ENCODE results near the gene CACNA1B. TPM values are rescaled to one million over a fixed set of nuclear protein-coding genes. Genes with fewer than 3 reads are reported as not detected.
A peak's percentile ranks its signal among the peaks of the same experiment; 100 is the strongest.

CACNA1B gene
- polyA plus RNA-seq, 1 of the 3 experiments (the other 2 are of a cell fraction), result 0.03 TPM

GRCh38 chr9:138050472-138051330 is 173.1 kb downstream of the CACNA1B start:
- TF ChIP-seq GATA2 (CRISPR knock-in tag; IDR thresholded peaks at IDR 0.05) (no peak), RXRA (IDR thresholded peaks at IDR 0.05; ENCODE audit: borderline replicate concordance, low read depth) (no peak), FOXM1 (IDR thresholded peaks at IDR 0.05; ENCODE audit: low read depth) (no peak), TAF1 (IDR thresholded peaks at IDR 0.05; ENCODE audit: borderline replicate concordance, low read depth, low read length) (no peak), TCF12 (IDR thresholded peaks at IDR 0.05) (no peak), CHD2 (IDR thresholded peaks at IDR 0.05; ENCODE audit: low read length, partially characterized antibody) (no peak), FOXJ3 (CRISPR knock-in tag; IDR thresholded peaks at IDR 0.05) (no peak), REST (IDR thresholded peaks at IDR 0.05; ENCODE audit: low read depth, low read length) (no peak), JUND (IDR thresholded peaks at IDR 0.05) (no peak), GABPA (IDR thresholded peaks at IDR 0.05; ENCODE audit: low read depth) (no peak), EP300 (IDR thresholded peaks at IDR 0.05; ENCODE audit: borderline replicate concordance in 1 of 2, low read depth in 1 of 2, low read length in 1 of 2) (no peak), POLR2AphosphoS5 (IDR thresholded peaks at IDR 0.05; ENCODE audit: low read depth, low read length) (no peak), FOSL2 (IDR thresholded peaks at IDR 0.05; ENCODE audit: borderline replicate concordance, low read depth) (no peak)
- TF ChIP-seq, protein P1, sequence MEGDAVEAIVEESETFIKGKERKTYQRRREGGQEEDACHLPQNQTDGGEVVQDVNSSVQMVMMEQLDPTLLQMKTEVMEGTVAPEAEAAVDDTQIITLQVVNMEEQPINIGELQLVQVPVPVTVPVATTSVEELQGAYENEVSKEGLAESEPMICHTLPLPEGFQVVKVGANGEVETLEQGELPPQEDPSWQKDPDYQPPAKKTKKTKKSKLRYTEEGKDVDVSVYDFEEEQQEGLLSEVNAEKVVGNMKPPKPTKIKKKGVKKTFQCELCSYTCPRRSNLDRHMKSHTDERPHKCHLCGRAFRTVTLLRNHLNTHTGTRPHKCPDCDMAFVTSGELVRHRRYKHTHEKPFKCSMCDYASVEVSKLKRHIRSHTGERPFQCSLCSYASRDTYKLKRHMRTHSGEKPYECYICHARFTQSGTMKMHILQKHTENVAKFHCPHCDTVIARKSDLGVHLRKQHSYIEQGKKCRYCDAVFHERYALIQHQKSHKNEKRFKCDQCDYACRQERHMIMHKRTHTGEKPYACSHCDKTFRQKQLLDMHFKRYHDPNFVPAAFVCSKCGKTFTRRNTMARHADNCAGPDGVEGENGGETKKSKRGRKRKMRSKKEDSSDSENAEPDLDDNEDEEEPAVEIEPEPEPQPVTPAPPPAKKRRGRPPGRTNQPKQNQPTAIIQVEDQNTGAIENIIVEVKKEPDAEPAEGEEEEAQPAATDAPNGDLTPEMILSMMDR (IDR thresholded peaks at IDR 0.05), result no peak
- TF ChIP-seq, protein P2, sequence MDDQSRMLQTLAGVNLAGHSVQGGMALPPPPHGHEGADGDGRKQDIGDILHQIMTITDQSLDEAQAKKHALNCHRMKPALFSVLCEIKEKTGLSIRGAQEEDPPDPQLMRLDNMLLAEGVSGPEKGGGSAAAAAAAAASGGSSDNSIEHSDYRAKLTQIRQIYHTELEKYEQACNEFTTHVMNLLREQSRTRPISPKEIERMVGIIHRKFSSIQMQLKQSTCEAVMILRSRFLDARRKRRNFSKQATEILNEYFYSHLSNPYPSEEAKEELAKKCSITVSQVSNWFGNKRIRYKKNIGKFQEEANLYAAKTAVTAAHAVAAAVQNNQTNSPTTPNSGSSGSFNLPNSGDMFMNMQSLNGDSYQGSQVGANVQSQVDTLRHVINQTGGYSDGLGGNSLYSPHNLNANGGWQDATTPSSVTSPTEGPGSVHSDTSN (IDR thresholded peaks at IDR 0.05), result no peak
- Histone ChIP-seq H3K27me3 (ENCODE audit: insufficient read depth) (no peaks in the 10 kb centered on the region), H3K79me2 (ENCODE audit: insufficient read depth) (no peaks in the 10 kb centered on the region), H2AFZ (ENCODE audit: low read depth) (no peak overlapping the region), H3K9me3 (no peaks in the 10 kb centered on the region), H3K4me1 (ENCODE audit: control insufficient read depth in 1 of 2, insufficient read depth in 2 of 2, low read depth in 1 of 2, low read length in 1 of 2) (no peaks in the 10 kb centered on the region), H3K36me3 (replicated peaks in 1 of 2; ENCODE audit: control insufficient read depth in 1 of 2, insufficient read depth in 2 of 2, low read length in 1 of 2) (no peaks in the 10 kb centered on the region), H4K20me1 (ENCODE audit: insufficient read depth) (no peaks in the 10 kb centered on the region), H3K9me2 (no peaks in the 10 kb centered on the region), H3F3A (replicated peaks; ENCODE audit: insufficient read depth) (no peaks in the 10 kb centered on the region), H3K4me3 (ENCODE audit: low read depth in 2 of 2, low read length in 1 of 2) (no peak overlapping the region), H3K27ac (ENCODE audit: low read depth in 2 of 2, low read length in 1 of 2) (no peak overlapping the region), H3K4me2 (no peak overlapping the region), H3K9ac (no peak overlapping the region)
- ChIA-PET CTCF (interaction anchor here (0.8 kb wide), 1 partner anchor 349 kb away, joined by 4 read pairs; no protein-coding TSS in a partner anchor), POLR2A (no interaction called here)
- DNase-seq, result peak; percentile 16
- WGBS (ENCODE audit: low lambda C conversion rate), result 26% methylated on average over 4 of the region's 13 CpGs

Data from SK-N-SH (cell line).